ENCODE measurements around the gene RREB1.

Gene RREB1

GRCh38 chr6:7124114-7124513 is 16.4 kb downstream of the RREB1 start:
- no peak for DNase-seq (ENCODE audit: low read depth in 4 of 4, low spot score in 1 of 4)

DNA sequence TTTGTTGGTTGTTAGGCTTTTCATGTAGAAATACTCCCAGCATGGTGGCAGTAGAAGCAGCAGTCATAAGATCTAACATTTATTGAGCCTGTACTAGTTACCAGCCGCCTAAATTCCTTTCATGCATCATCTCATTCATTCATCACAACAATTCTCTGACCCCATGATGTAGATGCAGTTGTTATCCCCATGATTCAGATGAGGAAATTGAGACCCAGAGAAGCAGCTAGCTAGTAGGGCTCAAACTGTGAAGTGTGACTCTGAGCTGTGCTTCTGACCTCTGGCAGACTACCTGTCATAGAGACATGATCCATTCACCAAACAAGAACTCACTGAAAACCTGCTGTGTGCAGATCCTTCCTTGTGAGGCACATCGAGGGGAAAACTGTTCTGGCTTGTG is 16.9 kb downstream of the RREB1 start:
- DNase-seq (ENCODE audit: low read depth in 4 of 4, low spot score in 1 of 4), result no peak

DNA sequence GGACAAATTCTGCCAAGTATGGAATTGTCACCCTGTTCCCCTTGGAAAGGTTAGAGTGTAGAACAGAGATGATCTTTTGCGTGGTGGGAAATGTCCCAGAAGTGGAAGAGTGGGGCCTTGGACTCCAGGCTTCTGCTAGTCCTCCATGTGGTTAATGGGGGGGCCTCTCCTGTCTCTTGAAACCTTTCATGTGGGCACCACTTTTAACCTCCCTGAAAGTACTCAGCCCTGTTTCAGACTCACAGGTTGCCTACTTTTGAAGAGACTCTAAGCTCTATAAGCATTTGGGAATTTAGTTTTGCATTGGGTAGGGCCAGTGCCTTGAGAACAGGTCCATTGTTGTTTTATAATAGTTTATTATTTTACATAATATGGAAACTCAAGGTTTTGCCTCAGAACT is 17.5 kb downstream of the RREB1 start:
- no peak for DNase-seq (ENCODE audit: low read depth in 4 of 4, low spot score in 1 of 4)

DNA sequence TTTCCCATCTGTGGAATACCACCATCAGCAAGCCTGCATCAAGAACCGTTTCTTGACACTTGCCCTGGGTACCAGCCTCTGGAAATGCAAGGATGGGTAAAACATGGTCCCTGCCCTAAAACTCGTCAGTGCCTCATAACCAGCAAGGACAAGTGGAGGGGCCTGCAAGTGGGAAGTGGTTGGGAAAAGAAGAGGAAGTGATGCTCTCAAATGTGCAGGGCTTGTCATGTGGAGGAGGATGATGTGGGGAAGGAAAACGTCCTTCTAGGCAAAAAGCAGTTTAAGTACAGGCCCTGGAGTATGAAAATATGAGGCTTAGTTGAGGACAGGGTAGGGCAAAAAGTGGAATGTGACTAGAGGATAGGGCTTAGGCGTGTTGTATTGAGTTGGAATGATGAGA is 19.0 kb downstream of the RREB1 start:
- DNase-seq (ENCODE audit: low read depth in 4 of 4, low spot score in 1 of 4), result no peak

- no peak for DNase-seq (ENCODE audit: low read depth in 4 of 4, low spot score in 1 of 4)
Measured at GRCh38 chr6:7127680-7128079, 19.9 kb downstream of the RREB1 start.

- DNase-seq (ENCODE audit: low read depth in 4 of 4, low spot score in 1 of 4), result no peak
Measured at GRCh38 chr6:7129360-7129759, 21.6 kb downstream of the RREB1 start.

GRCh38 chr6:7129784-7130569 is 22.2 kb downstream of the RREB1 start:
- peak in 1 of 4 experiments; percentile 37 for DNase-seq (ENCODE audit: low read depth in 4 of 4, low spot score in 1 of 4)

GRCh38 chr6:7131390-7131789 is 23.6 kb downstream of the RREB1 start:
- DNase-seq (ENCODE audit: low read depth in 4 of 4, low spot score in 1 of 4), result no peak

DNA sequence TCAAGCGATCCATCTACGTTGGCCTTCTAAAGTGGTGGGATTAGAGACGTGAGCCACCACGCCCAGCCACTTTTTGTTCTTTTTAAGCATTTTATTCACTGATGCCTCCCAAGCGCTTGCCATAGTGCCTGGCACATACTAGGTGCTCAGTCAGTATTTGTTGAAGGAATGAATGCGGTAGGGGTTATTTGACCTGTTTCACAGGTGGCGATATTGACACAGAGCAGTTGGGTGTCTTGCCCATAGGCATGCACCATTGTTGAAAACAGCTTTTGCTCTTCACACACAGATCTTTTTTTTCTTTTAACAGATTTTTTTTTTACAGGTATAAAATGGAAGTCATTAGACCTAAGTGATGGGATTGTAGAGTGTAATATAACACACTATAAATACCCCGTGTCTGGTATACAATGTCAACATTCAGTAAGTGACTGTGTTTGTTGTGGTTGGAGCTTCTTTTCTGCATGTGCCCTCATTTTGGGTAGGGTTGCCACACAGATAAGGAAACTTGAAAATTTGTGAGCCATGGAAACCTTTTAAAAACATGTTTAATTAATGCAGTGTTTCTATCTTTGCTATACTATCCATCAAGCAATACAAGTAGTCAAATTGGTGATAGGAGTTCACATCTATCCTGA is 24.8 kb downstream of the RREB1 start:
- no peak for DNase-seq (ENCODE audit: low read depth in 4 of 4, low spot score in 1 of 4)

DNA sequence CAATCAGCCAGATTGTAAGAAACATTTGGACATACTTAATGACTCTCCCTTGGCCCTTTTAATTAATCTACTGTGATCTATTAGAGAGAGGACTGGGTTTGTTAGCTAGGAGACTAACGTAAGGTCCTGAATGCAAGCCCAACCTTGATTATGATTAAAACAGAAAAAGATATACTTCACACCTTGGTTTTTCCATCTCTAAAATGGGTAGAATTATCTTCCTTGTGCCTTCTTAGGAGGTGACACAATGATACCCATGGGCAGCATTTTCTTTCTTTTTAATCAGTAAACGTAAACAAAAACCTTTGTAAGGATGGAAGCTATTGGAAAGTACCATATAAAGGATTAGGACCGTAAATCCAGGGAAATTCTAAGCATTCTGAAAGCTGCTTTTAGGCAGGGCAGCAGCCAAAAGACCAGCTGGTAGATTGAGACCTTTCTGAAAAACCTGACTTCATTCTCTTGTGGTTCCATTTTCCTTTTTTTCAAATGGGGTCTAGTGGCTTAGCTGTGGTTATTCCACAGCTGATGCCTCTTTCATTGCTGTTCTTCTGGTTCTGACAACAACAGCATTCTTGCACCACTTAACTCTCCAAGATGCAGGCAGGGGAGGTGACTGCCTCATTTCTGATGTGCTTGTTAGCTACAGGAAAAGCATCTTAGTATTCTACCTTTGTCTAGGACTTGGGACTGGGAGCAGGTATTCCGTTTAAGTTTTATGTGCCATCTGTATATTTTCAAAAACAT is 27.4 kb downstream of the RREB1 start:
- no peak for DNase-seq (ENCODE audit: low read depth in 4 of 4, low spot score in 1 of 4)

- DNase-seq (ENCODE audit: low read depth in 4 of 4, low spot score in 1 of 4), result no peak
Measured at GRCh38 chr6:7135755-7136154, 28.0 kb downstream of the RREB1 start.

DNA sequence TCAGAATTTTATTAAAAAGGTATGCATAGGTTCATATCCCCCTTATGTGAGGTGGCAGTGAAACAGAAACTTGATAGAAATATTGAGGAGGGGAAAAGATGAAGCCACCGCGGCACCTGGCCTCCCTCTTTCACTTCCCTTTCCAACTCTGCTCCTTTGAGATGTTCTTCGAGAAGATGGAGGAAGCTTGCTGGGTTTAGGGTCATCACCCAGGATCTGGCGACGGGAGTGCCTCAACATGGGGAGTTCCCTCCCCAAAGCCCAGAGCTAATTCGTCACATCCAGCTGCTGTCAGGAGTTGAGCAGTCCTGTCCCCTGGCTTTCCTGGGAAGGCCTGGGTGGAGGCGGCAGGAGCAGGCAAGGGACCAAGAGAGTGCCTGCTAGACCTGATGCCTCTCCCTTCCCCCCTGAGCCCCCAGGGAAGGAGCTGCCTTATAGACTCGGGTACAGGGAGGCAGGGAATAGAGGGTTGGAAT is 29.1 kb downstream of the RREB1 start:
- no peak for DNase-seq (ENCODE audit: low read depth in 4 of 4, low spot score in 1 of 4)

DNA sequence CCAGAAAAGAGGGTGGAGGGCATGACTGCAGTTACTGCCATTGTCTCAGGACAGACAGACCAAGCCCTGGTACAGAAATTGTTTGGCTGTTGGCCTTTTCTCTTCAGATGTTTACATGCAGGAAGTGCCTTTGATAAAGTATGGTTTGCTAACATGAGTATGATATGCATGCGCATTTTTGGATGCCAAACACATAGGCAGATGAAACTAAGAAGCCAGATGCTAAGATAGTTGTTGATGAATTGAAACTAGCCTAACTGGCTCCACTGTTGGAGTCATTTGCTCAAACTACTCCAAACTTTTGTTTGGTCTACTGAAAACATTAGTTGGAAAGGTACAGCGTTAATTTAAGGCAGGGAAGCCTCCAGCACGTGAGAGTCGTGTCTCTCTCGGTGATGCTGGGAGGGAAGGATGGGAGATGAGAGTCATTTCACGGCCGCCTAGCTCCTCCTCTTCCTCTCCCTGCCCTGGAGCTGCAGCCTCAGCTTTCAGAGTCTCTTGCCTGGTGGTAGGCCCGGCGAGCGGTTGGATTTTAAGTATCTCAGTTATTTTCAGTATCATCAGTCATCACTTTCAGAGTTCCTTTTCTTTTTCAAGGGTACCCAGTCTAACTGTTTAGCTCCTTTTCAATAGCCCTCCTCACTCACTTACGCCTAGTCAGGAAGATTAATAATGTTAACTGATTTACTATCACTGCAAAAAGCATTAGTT is 29.7 kb downstream of the RREB1 start:
- peak in 3 of 4 experiments; percentile 28 to 63 (median 52) for DNase-seq (ENCODE audit: low read depth in 4 of 4, low spot score in 1 of 4)

GRCh38 chr6:7138046-7138531 is 30.3 kb downstream of the RREB1 start:
- no peak for DNase-seq (ENCODE audit: low read depth in 4 of 4, low spot score in 1 of 4)

- DNase-seq (ENCODE audit: low read depth in 4 of 4, low spot score in 1 of 4), result no peak
Measured at GRCh38 chr6:7138921-7139358, 31.2 kb downstream of the RREB1 start.

GRCh38 chr6:7139835-7140470 is 32.2 kb downstream of the RREB1 start:
- DNase-seq (ENCODE audit: low read depth in 4 of 4, low spot score in 1 of 4), result no peak

DNA sequence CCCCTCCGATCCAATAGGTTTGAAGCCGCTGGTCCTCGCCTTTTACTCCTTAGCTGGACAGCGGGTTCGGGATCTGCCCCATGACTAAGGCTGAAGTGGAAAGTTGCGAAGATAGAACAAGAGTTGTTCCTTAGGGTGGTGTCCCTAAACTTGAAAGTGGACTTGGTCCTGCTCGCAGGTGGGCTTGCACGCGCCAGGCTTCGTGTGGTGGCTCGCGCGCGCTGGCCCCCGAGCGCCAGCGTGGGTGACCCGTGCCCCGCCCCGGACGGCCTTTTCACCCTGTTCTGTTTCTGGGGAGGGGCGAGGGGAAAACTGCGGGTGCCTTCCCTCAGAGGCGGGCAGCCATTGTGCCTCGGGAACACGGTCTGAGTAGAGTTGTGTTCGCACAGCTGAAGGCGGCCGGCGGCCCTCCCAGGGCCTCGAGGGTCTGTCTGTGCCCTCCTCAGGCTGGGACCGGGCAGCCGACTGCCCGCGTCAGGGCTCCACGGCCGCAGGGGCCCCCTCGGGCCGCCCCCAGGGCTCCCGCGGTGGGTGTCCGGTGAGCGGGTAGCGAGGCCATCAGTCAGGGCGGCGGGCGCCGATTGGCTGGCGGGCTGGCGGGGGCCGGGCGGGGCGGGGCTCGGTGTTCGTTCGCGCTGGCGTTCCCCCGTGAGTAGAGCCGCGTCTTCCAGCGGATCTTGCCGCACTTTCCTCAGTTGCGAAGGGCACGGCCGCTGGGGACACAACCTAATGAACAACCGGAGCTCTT is 33.0 kb downstream of the RREB1 start:
- peak; percentile 58 to 75 (median 68) for DNase-seq (ENCODE audit: low read depth in 4 of 4, low spot score in 1 of 4)

GRCh38 chr6:7142228-7142801 is 34.6 kb downstream of the RREB1 start:
- no peak for DNase-seq (ENCODE audit: low read depth in 4 of 4, low spot score in 1 of 4)

DNA sequence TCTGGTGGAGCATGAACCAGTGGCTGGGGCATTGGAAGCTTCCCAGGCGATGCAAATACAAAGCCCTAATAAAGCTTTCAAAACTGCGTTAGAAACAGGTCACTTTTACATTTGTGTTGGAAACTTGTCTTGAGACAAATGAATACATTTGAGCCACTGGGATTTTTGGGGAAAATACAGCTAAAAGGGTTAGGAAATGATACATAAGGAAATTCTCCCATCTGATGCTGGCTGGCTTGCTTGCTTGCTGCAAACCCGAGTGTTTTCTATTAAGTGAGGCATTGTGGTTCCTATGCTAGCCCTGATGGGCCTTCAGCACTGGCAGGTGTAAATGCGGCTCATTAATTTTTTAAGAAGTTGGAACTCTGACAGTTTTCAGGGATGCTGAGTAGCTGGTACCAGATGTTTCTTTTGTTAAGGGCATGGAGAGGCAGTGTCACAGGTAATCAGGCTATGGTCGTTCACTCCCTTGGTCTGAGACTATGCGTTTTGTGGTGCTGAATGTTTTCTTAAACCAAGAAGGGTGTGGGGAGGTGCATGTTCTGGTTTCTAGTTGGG is 35.2 kb downstream of the RREB1 start:
- DNase-seq (ENCODE audit: low read depth in 4 of 4, low spot score in 1 of 4), result no peak

All from stimulated activated CD4-positive, alpha-beta T cell treated with anti-CD3 and anti-CD28 coated beads, Interleukin-1b, Interleukin-23, amount 100 ng/mL, for 24 hours (primary cell).